H1 (cell line): ENCODE results near the gene SLC17A6. TPM values are rescaled to one million over a fixed set of nuclear protein-coding genes. Genes with fewer than 3 reads are reported as not detected.

Experiments used
- CTCF ChIA-PET: fragments of 300-600 bp; sonication (Branson Sonifier 250); formaldehyde crosslinking; loops from one replicate; lab custom pipeline; 2021; ENCODE audit not compliant: partially characterized antibody; lab: Charles Lee
- POLR2A ChIA-PET: fragments of 300-600 bp; sonication (Branson Sonifier 250); formaldehyde crosslinking; loops from one replicate; lab custom pipeline; 2021; ENCODE audit warnings: inconsistent platforms; ENCODE audit not compliant: partially characterized antibody; lab: Charles Lee
- DNase-seq, 2 experiments: peaks; one replicate each; pipeline versions ENCODE4 v3.0.0 to v3.0.0-alpha.2; 2010 to 2022; ENCODE audit warnings: low spot score in 2 of 2, low read depth in 1 of 2, mixed read lengths in 1 of 2
- FAIRE-seq: peaks from 2 replicates; lab custom pipeline; 2011; peaks lifted over from hg19 to GRCh38; lab: Jason Lieb, UNC
- H2AFZ ChIP-seq: 2 replicates; pipeline ENCODE4 v1.8.1; 2012; ENCODE audit warnings: low read length, inconsistent platforms
- H2AK5ac ChIP-seq: 2 replicates; pipeline ENCODE4 v1.6.1; 2013; ENCODE audit warnings: low read depth, low read length
- H2BK120ac ChIP-seq: replicated peaks from 2 replicates; pipeline ENCODE3; 2013; ENCODE audit warnings: low read depth, low read length, inconsistent platforms
- H2BK12ac ChIP-seq: 2 replicates; pipeline ENCODE4 v1.6.1; 2013; ENCODE audit warnings: low read depth, low read length
- H2BK15ac ChIP-seq: 2 replicates; pipeline ENCODE4 v1.6.1; 2013; ENCODE audit warnings: low read length
- H2BK20ac ChIP-seq: 2 replicates; pipeline ENCODE4 v1.6.1; 2013; ENCODE audit warnings: low read length
- H2BK5ac ChIP-seq: 2 replicates; pipeline ENCODE4 v1.6.1; 2013; ENCODE audit warnings: low read depth, low read length
- H3K14ac ChIP-seq: 2 replicates; pipeline ENCODE4 v1.6.1; 2013; ENCODE audit warnings: inconsistent platforms; ENCODE audit not compliant: insufficient read length
- H3K18ac ChIP-seq: 2 replicates; pipeline ENCODE4 v1.6.1; 2013; ENCODE audit warnings: low read length; ENCODE audit errors: extremely low read depth
- H3K23ac ChIP-seq: 2 replicates; pipeline ENCODE4 v1.6.1; 2013; ENCODE audit warnings: inconsistent platforms; ENCODE audit not compliant: insufficient read length
- H3K23me2 ChIP-seq: 2 replicates; pipeline ENCODE4 v1.6.1; 2013; ENCODE audit warnings: low read depth, low read length
- H3K27ac ChIP-seq: 2 replicates; pipeline ENCODE4 v1.6.1; 2011; ENCODE audit warnings: low read depth, low read length, inconsistent platforms
- H3K27me3 ChIP-seq, 4 experiments: replicated peaks in 1 of 4; 1 replicate in 1 of 4; 2 replicates in 3 of 4; pipeline versions ENCODE4 v1.6.1 to v1.8.1; 2011 to 2013; ENCODE audit warnings: low read length in 3 of 4, mild to moderate bottlenecking in 3 of 4, inconsistent platforms in 2 of 4, mixed read lengths in 2 of 4, moderate library complexity in 1 of 4; ENCODE audit not compliant: control insufficient read depth in 3 of 4, insufficient read depth in 3 of 4; ENCODE audit errors: extremely low read depth in 1 of 4
- H3K36me3 ChIP-seq, 4 experiments: 2 replicates each; pipeline versions ENCODE4 v1.6.1 to v1.8.1; 2011 to 2013; ENCODE audit warnings: mild to moderate bottlenecking in 4 of 4, low read length in 3 of 4, moderate library complexity in 2 of 4, control low read depth in 1 of 4, inconsistent platforms in 1 of 4; ENCODE audit not compliant: insufficient read depth in 4 of 4, control insufficient read depth in 2 of 4
- H3K4ac ChIP-seq: replicated peaks from 2 replicates; pipeline ENCODE3; 2013; ENCODE audit warnings: low read length, low read depth, mixed read lengths, inconsistent platforms; ENCODE audit not compliant: insufficient read length
- H3K4me1 ChIP-seq, 4 experiments: replicated peaks in 1 of 4; 1 replicate in 1 of 4; 2 replicates in 3 of 4; pipeline versions ENCODE4 v1.6.1 to v1.8.1; 2011 to 2013; ENCODE audit warnings: low read length in 3 of 4, inconsistent platforms in 2 of 4, mixed read lengths in 1 of 4; ENCODE audit not compliant: insufficient read depth in 4 of 4, control insufficient read depth in 3 of 4
- H3K4me2 ChIP-seq, 2 experiments: 2 replicates each; pipeline versions ENCODE4 v1.6.1 to v1.8.1; 2011 to 2013; ENCODE audit warnings: low read depth in 2 of 2, low read length in 2 of 2, control low read depth in 1 of 2, inconsistent platforms in 1 of 2, mild to moderate bottlenecking in 1 of 2; ENCODE audit not compliant: insufficient read depth in 1 of 2
- H3K4me3 ChIP-seq, 4 experiments: fragments of 200-600, 300-600 bp in 1 of 4; sonication (generic), shearing (Covaris generic), sonication (Bioruptor Twin) in 1 of 4; 2 replicates each; pipeline versions ENCODE4 v1.5.1 to v1.8.1; 2011 to 2016; ENCODE audit warnings: low read length in 4 of 4, low read depth in 3 of 4, control low read depth in 2 of 4, inconsistent platforms in 2 of 4, mild to moderate bottlenecking in 2 of 4, mixed read lengths in 1 of 4, moderate library complexity in 1 of 4; ENCODE audit not compliant: insufficient read depth in 2 of 4; ENCODE audit errors: extremely low read depth in 1 of 4
- H3K56ac ChIP-seq: replicated peaks from 2 replicates; pipeline ENCODE3; 2013; ENCODE audit warnings: low read depth, mild to moderate bottlenecking, mixed read lengths, low read length, inconsistent platforms; ENCODE audit not compliant: insufficient read length
- H3K79me1 ChIP-seq: 2 replicates; pipeline ENCODE4 v1.6.1; 2013; ENCODE audit warnings: low read depth, low read length, control low read depth
- H3K79me2 ChIP-seq, 2 experiments: 2 replicates each; pipeline versions ENCODE4 v1.6.1 to v1.8.1; 2012 to 2013; ENCODE audit warnings: low read length in 2 of 2, mild to moderate bottlenecking in 2 of 2, inconsistent platforms in 1 of 2; ENCODE audit not compliant: insufficient read depth in 2 of 2, control insufficient read depth in 1 of 2
- H3K9ac ChIP-seq, 4 experiments: replicated peaks in 1 of 4; 1 replicate in 1 of 4; 2 replicates in 3 of 4; pipeline versions ENCODE4 v1.6.1 to v1.8.1; 2011 to 2013; ENCODE audit warnings: low read depth in 3 of 4, low read length in 3 of 4, control low read depth in 2 of 4, mild to moderate bottlenecking in 2 of 4, moderate library complexity in 2 of 4, inconsistent platforms in 1 of 4; ENCODE audit errors: extremely low read depth in 1 of 4
- H3K9me3 ChIP-seq, 2 experiments: 2 replicates each; pipeline versions ENCODE4 v1.6.1 to v1.8.1; 2012 to 2013; ENCODE audit warnings: mild to moderate bottlenecking in 2 of 2, moderate library complexity in 2 of 2, control low read depth in 1 of 2, inconsistent platforms in 1 of 2, low read depth in 1 of 2, low read length in 1 of 2, mixed read lengths in 1 of 2; ENCODE audit not compliant: insufficient read depth in 2 of 2
- H4K20me1 ChIP-seq, 2 experiments: replicated peaks in 1 of 2; 2 replicates each; pipeline versions ENCODE3 to v1.8.1; 2011 to 2013; ENCODE audit warnings: inconsistent platforms in 2 of 2, low read length in 2 of 2, mild to moderate bottlenecking in 1 of 2; ENCODE audit not compliant: insufficient read depth in 2 of 2, control insufficient read depth in 1 of 2
- H4K5ac ChIP-seq: 2 replicates; pipeline ENCODE4 v1.6.1; 2013; ENCODE audit warnings: low read length, low read depth, mixed read lengths, inconsistent platforms; ENCODE audit not compliant: insufficient read length
- H4K8ac ChIP-seq: 2 replicates; pipeline ENCODE4 v1.8.0; 2013; ENCODE audit warnings: mild to moderate bottlenecking, moderate library complexity, low read length, inconsistent platforms; ENCODE audit not compliant: insufficient read depth; ENCODE audit errors: extremely low read depth
- H4K91ac ChIP-seq: replicated peaks from 2 replicates; pipeline ENCODE3; 2013; ENCODE audit warnings: low read length, mixed read lengths, inconsistent platforms; ENCODE audit not compliant: insufficient read length
- CEBPB ChIP-seq: IDR thresholded peaks from 2 replicates; pipeline ENCODE4 v1.6.1; 2012; ENCODE audit warnings: low read depth, low read length
- CREB1 ChIP-seq: IDR thresholded peaks from 2 replicates; pipeline ENCODE4 v1.6.1; 2012; ENCODE audit warnings: inconsistent platforms
- CTBP2 ChIP-seq: IDR thresholded peaks from 2 replicates; pipeline ENCODE4 v1.7.0; 2011; ENCODE audit warnings: borderline replicate concordance, mild to moderate bottlenecking, moderate library complexity, mixed read lengths, low read length; ENCODE audit not compliant: insufficient read depth, insufficient read length
- CTCF ChIP-seq, 3 experiments: IDR thresholded peaks; 1 replicate in 2 of 3; 2 replicates in 1 of 3; pipeline versions ENCODE4 v1.5.1 to v1.6.1; 2011; ENCODE audit warnings: low read length in 3 of 3, mild to moderate bottlenecking in 3 of 3, inconsistent platforms in 2 of 3, low read depth in 1 of 3, moderate library complexity in 1 of 3; ENCODE audit not compliant: insufficient read depth in 1 of 3; ENCODE audit errors: control extremely low read depth in 1 of 3
- GABPA ChIP-seq: IDR thresholded peaks from 2 replicates; pipeline ENCODE4 v1.6.1; 2011; ENCODE audit warnings: mild to moderate bottlenecking, low read length, moderate library complexity, borderline replicate concordance; ENCODE audit not compliant: insufficient read depth
- MAFK ChIP-seq: IDR thresholded peaks from 2 replicates; pipeline ENCODE4 v1.6.1; 2012; ENCODE audit warnings: low read depth, mild to moderate bottlenecking, improper control_type of control experiment, low read length
- NANOG ChIP-seq: IDR thresholded peaks from 2 replicates; pipeline ENCODE4 v1.6.1; 2011; ENCODE audit warnings: low read length, low read depth, mild to moderate bottlenecking, inconsistent platforms; ENCODE audit not compliant: insufficient read depth, poor library complexity, severe bottlenecking
- RBBP5 ChIP-seq: IDR thresholded peaks from 2 replicates; pipeline ENCODE4 v1.7.1; 2012; ENCODE audit warnings: low read depth, mild to moderate bottlenecking, inconsistent platforms, low read length, moderate library complexity, borderline replicate concordance
- SIRT6 ChIP-seq: IDR thresholded peaks from one replicate; pipeline ENCODE4 v1.7.1; 2012; ENCODE audit warnings: low read length, inconsistent platforms
- SIX5 ChIP-seq: IDR thresholded peaks from 2 replicates; pipeline ENCODE4 v1.6.1; 2011; ENCODE audit warnings: mild to moderate bottlenecking, low read depth, low read length
- SRF ChIP-seq: IDR thresholded peaks from 2 replicates; pipeline ENCODE4 v1.6.1; 2011; ENCODE audit warnings: mild to moderate bottlenecking, low read depth, low read length, moderate library complexity
- SUZ12 ChIP-seq: fragments of 200-600 bp; sonication (generic); IDR thresholded peaks from 2 replicates; pipeline ENCODE4 v1.6.1; 2012; ENCODE audit warnings: mild to moderate bottlenecking, inconsistent platforms, low read length, moderate library complexity, mixed read lengths
- TEAD4 ChIP-seq: IDR thresholded peaks from 2 replicates; pipeline ENCODE4 v1.6.1; 2012; ENCODE audit warnings: low read depth, low read length, inconsistent platforms, mixed read lengths
- polyA plus RNA-seq, 7 experiments: library from polyadenylated mRNA; depleted of rRNA in 3 of 7; stranded (reverse) in 5 of 7; unstranded in 2 of 7; fragments of >200 nt in 5 of 7; fragments of 200-250 nt in 2 of 7; gene quantifications; 1 replicate in 5 of 7; 2 replicates in 1 of 7; 4 replicates in 1 of 7; pipeline versions ENCODE4 v1.2.1 to v1.2.3, GENCODE V29; 2011 to 2013; ENCODE audit warnings: missing spikeins in 2 of 7, mixed read lengths in 2 of 7
- total RNA-seq: library from RNA; stranded (reverse); fragmentation: NEBNext Ultra II Directional; extraction: Animal tissue kit (Norgen Biotek cat#: 25700); gene quantifications from 2 replicates; pipeline ENCODE4 v1.2.1, GENCODE V29; 2021

SLC17A6 gene
- total and polyA plus RNA-seq, 2 of the 8 experiments (the other 6 are each of a cell fraction or from before 2014, with no cell fraction given), result 0.24 to 1.6 TPM

- POLR2A ChIA-PET, result no interaction called here
- Histone ChIP-seq H4K20me1 (no peaks in the 10 kb centered on the region), H3K23ac (no peak overlapping the region), H3K4me1 (no peaks in the 10 kb centered on the region), H2AK5ac (no peak overlapping the region), H3K27ac (no peak overlapping the region), H3K36me3 (no peaks in the 10 kb centered on the region), H3K27me3 (no peaks in the 10 kb centered on the region), H3K79me1 (no peaks in the 10 kb centered on the region), H4K8ac (no peak overlapping the region), H4K91ac (no peak overlapping the region), H3K23me2 (peaks cover 3% of the 10 kb centered on the region; the same call in 1 of the 2 replicates), H2BK5ac (no peak overlapping the region), H3K4ac (no peak overlapping the region), H3K9ac (no peak overlapping the region), H3K4me3 (no peak overlapping the region), H3K9me3 (no peaks in the 10 kb centered on the region), H3K14ac (no peak overlapping the region), H4K5ac (no peak overlapping the region), H2AFZ (no peak overlapping the region), H3K18ac (no peak overlapping the region), H3K4me2 (no peak overlapping the region), H2BK12ac (no peak overlapping the region), H2BK120ac (no peak overlapping the region), H3K79me2 (no peaks in the 10 kb centered on the region), H2BK15ac (no peak overlapping the region), H2BK20ac (no peak overlapping the region), H3K56ac (no peak overlapping the region)
- DNase-seq (no peak), FAIRE-seq (no peak)
- CTCF ChIA-PET, result interaction anchor here (0.6 to 1.6 kb wide), 2 partner anchors 58 to 69 kb away, joined by 4 to 7 read pairs; no protein-coding TSS in a partner anchor
- TF ChIP-seq GABPA (no peak), SIRT6 (no peak), CEBPB (no peak), RBBP5 (no peak), CTCF (IDR thresholded peaks at IDR 0.05; ENCODE audit: control extremely low read depth in 1 of 3, insufficient read depth in 1 of 3, low read depth in 1 of 3, low read length in 3 of 3) (no peak), SRF (no peak), SUZ12 (no peak), MAFK (no peak), CTBP2 (no peak), NANOG (no peak), CREB1 (no peak), SIX5 (no peak), TEAD4 (no peak)
Measured at GRCh38 chr11:22302368-22302767, 35.8 kb upstream of the SLC17A6 start.
